ENCODE measurements around the gene ABLIM3. TPM values are rescaled to one million over a fixed set of nuclear protein-coding genes. Genes with fewer than 3 reads are reported as not detected.

The ABLIM3 gene
- total and polyA plus RNA-seq, 9 of the 15 experiments (the other 6 are each of a cell fraction or from before 2014, with no cell fraction given) = 0.03 to 0.38 (median 0.11) TPM

DNA sequence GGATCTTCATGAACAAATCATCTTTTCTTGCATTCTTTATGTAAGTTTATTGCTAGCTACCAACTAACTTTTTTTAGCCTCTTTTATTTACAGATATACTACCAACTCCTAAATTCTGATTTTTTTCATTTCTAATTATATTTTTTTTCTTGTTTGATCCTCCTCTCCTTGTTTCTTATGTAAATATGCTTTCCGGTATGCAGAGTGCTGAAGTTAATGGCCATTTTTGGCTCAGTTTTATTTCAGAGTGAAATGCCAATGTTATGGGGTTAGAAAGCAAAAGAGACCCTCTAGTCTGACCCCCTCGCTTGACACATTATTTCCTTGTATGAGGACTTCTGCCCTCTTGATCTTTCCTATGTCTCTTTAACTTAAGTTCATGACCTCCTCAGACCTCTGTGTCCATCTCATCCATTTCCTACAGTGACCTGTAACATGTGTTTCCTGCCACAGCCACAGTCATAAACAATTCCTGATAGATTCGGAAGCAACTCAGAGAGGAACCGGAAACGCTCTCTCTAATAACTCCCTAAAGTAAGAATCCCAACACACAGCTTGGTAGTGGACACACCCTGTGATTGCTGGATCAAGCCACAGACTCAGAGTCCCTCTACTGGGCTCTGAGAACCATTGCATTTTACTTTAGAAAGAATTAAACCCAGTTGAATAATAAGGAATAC, 87.5 kb downstream of the ABLIM3 start (continued):
- TF ChIP-seq, protein P1, sequence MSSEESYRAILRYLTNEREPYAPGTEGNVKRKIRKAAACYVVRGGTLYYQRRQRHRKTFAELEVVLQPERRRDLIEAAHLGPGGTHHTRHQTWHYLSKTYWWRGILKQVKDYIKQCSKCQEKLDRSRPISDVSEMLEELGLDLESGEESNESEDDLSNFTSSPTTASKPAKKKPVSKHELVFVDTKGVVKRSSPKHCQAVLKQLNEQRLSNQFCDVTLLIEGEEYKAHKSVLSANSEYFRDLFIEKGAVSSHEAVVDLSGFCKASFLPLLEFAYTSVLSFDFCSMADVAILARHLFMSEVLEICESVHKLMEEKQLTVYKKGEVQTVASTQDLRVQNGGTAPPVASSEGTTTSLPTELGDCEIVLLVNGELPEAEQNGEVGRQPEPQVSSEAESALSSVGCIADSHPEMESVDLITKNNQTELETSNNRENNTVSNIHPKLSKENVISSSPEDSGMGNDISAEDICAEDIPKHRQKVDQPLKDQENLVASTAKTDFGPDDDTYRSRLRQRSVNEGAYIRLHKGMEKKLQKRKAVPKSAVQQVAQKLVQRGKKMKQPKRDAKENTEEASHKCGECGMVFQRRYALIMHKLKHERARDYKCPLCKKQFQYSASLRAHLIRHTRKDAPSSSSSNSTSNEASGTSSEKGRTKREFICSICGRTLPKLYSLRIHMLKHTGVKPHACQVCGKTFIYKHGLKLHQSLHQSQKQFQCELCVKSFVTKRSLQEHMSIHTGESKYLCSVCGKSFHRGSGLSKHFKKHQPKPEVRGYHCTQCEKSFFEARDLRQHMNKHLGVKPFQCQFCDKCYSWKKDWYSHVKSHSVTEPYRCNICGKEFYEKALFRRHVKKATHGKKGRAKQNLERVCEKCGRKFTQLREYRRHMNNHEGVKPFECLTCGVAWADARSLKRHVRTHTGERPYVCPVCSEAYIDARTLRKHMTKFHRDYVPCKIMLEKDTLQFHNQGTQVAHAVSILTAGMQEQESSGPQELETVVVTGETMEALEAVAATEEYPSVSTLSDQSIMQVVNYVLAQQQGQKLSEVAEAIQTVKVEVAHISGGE (CRISPR knock-in tag; IDR thresholded peaks at IDR 0.05) = peak in 1 of 3 experiments; percentile 85; a peak in 2 of 6 replicates
- TF ChIP-seq POLR3G (IDR thresholded peaks at IDR 0.05; ENCODE audit: extremely low read depth, insufficient read length, insufficient replicate concordance) (no peak), NFYB (IDR thresholded peaks at IDR 0.05; ENCODE audit: extremely low read depth, insufficient read length) (no peak), SETDB1 (IDR thresholded peaks at IDR 0.05; ENCODE audit: low read length) (no peak), HDAC1 (IDR thresholded peaks at IDR 0.05) (no peak), HOXB6 (CRISPR knock-in tag; IDR thresholded peaks at IDR 0.05; ENCODE audit: borderline replicate concordance) (no peak), ZNF239 (CRISPR knock-in tag; IDR thresholded peaks at IDR 0.05) (no peak), MAZ (CRISPR knock-in tag; conservative IDR thresholded peaks at IDR 0.05 in 1 of 2, IDR thresholded peaks at IDR 0.05 in 1 of 2) (peak in 1 of 2 experiments; percentile 39; a peak in 2 of 4 replicates), FOSL1 (tag; conservative IDR thresholded peaks at IDR 0.05) (peak; percentile 33; the same call in 1 of the 2 replicates), LCOR (CRISPR knock-in tag; IDR thresholded peaks at IDR 0.05) (no peak), CXXC5 (CRISPR knock-in tag; IDR thresholded peaks at IDR 0.05) (0 out of 2 replicates have a peak, but pooled peaks have one; percentile 6), SMAD4 (CRISPR knock-in tag; conservative IDR thresholded peaks at IDR 0.05) (0 out of 2 replicates have a peak, but pooled peaks have one; percentile 20), ZNF785 (CRISPR knock-in tag; IDR thresholded peaks at IDR 0.05) (no peak), WHSC1 (IDR thresholded peaks at IDR 0.05; ENCODE audit: low read length) (no peak), TFAM (CRISPR knock-in tag; conservative IDR thresholded peaks at IDR 0.05) (no peak), ZNF121 (CRISPR knock-in tag; conservative IDR thresholded peaks at IDR 0.05) (no peak), NR2C1 (IDR thresholded peaks at IDR 0.05) (peak; percentile 27; the same call in 1 of the 2 replicates), NR2C1 (tag; IDR thresholded peaks at IDR 0.05) (peak; percentile 66), MAFG (tag; conservative IDR thresholded peaks at IDR 0.05) (no peak), BRD9 (IDR thresholded peaks at IDR 0.05; ENCODE audit: low read depth, partially characterized antibody) (no peak), HLTF (IDR thresholded peaks at IDR 0.05) (no peak), EGR1 (conservative IDR thresholded peaks at IDR 0.05) (no peak), ZNF232 (CRISPR knock-in tag; IDR thresholded peaks at IDR 0.05) (no peak)
- TF ChIP-seq, protein P2, sequence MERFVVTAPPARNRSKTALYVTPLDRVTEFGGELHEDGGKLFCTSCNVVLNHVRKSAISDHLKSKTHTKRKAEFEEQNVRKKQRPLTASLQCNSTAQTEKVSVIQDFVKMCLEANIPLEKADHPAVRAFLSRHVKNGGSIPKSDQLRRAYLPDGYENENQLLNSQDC (CRISPR knock-in tag; IDR thresholded peaks at IDR 0.05) = no peak
- TF ChIP-seq, protein P3, sequence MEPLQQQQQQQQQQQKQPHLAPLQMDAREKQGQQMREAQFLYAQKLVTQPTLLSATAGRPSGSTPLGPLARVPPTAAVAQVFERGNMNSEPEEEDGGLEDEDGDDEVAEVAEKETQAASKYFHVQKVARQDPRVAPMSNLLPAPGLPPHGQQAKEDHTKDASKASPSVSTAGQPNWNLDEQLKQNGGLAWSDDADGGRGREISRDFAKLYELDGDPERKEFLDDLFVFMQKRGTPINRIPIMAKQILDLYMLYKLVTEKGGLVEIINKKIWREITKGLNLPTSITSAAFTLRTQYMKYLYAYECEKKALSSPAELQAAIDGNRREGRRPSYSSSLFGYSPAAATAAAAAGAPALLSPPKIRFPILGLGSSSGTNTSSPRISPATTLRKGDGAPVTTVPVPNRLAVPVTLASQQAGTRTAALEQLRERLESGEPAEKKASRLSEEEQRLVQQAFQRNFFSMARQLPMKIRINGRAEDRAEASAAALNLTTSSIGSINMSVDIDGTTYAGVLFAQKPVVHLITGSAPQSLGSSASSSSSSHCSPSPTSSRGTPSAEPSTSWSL (CRISPR knock-in tag; IDR thresholded peaks at IDR 0.05; ENCODE audit: borderline replicate concordance) = no peak

All from K562 (cell line).